ENCODE results near the gene GSPT1.

The GSPT1 gene

GRCh38 chr16:11857161-11857560, 58.6 kb downstream of the GSPT1 start (continued):
- TF ChIP-seq POU6F1 (CRISPR knock-in tag; IDR thresholded peaks at IDR 0.05; ENCODE audit: borderline replicate concordance, low read depth) (no peak), ZFP30 (CRISPR knock-in tag; IDR thresholded peaks at IDR 0.05) (no peak), ZNF70 (CRISPR knock-in tag; IDR thresholded peaks at IDR 0.05) (no peak), ZNF8 (CRISPR knock-in tag; IDR thresholded peaks at IDR 0.05) (no peak), ZNF565 (CRISPR knock-in tag; conservative IDR thresholded peaks at IDR 0.05; ENCODE audit: low read depth) (no peak)

- ATAC-seq: no peak; the same call in 1 of the 3 replicates
These were observed 63.5 kb downstream of the GSPT1 start for GRCh38 chr16:11852092-11852809.

GRCh38 chr16:11851294-11852091, 64.3 kb downstream of the GSPT1 start, which contains the start of gene RSL1D1:
TSS of gene RSL1D1 (minus strand) at chr16:11851542. CDS start at chr16:11851512, 30 bp downstream.
- ATAC-seq: peak; percentile 88
- TF ChIP-seq ARNTL (CRISPR knock-in tag; IDR thresholded peaks at IDR 0.05; ENCODE audit: borderline replicate concordance, low read depth) (no peak), CSRNP3 (CRISPR knock-in tag; IDR thresholded peaks at IDR 0.05) (no peak), PPARA (CRISPR knock-in tag; IDR thresholded peaks at IDR 0.05; ENCODE audit: borderline replicate concordance) (no peak), CSDC2 (CRISPR knock-in tag; IDR thresholded peaks at IDR 0.05) (no peak), ZNF565 (CRISPR knock-in tag; conservative IDR thresholded peaks at IDR 0.05; ENCODE audit: low read depth) (no peak), ZC3H10 (CRISPR knock-in tag; IDR thresholded peaks at IDR 0.05) (no peak), ZFP3 (CRISPR knock-in tag; IDR thresholded peaks at IDR 0.05) (no peak), TCF4 (CRISPR knock-in tag; IDR thresholded peaks at IDR 0.05; ENCODE audit: borderline replicate concordance) (no peak), TOX (CRISPR knock-in tag; IDR thresholded peaks at IDR 0.05; ENCODE audit: borderline replicate concordance) (no peak), POU6F1 (CRISPR knock-in tag; IDR thresholded peaks at IDR 0.05; ENCODE audit: borderline replicate concordance, low read depth) (no peak), OSR1 (CRISPR knock-in tag; IDR thresholded peaks at IDR 0.05) (no peak), CREB5 (CRISPR knock-in tag; IDR thresholded peaks at IDR 0.05; ENCODE audit: low read depth) (no peak), GLIS3 (CRISPR knock-in tag; IDR thresholded peaks at IDR 0.05) (no peak), ZNF70 (CRISPR knock-in tag; IDR thresholded peaks at IDR 0.05) (no peak), ISL1 (CRISPR knock-in tag; IDR thresholded peaks at IDR 0.05) (no peak), ZNF8 (CRISPR knock-in tag; IDR thresholded peaks at IDR 0.05) (no peak)

More at GRCh38 chr16:11852092-11852809, 63.5 kb downstream of the GSPT1 start:
- no peak for TF ChIP-seq ARNTL (CRISPR knock-in tag; IDR thresholded peaks at IDR 0.05; ENCODE audit: borderline replicate concordance, low read depth)
- TF ChIP-seq GLIS3 (CRISPR knock-in tag; IDR thresholded peaks at IDR 0.05): no peak
- TF ChIP-seq TSHZ2 (CRISPR knock-in tag; IDR thresholded peaks at IDR 0.05): no peak
- no peak for TF ChIP-seq BACH2 (CRISPR knock-in tag; IDR thresholded peaks at IDR 0.05; ENCODE audit: borderline replicate concordance)
- TF ChIP-seq POU6F1 (CRISPR knock-in tag; IDR thresholded peaks at IDR 0.05; ENCODE audit: borderline replicate concordance, low read depth): no peak
- TF ChIP-seq ISL1 (CRISPR knock-in tag; IDR thresholded peaks at IDR 0.05): no peak
- no peak for TF ChIP-seq PPARA (CRISPR knock-in tag; IDR thresholded peaks at IDR 0.05; ENCODE audit: borderline replicate concordance)
- TF ChIP-seq ZNF8 (CRISPR knock-in tag; IDR thresholded peaks at IDR 0.05): no peak
- TF ChIP-seq RARB (CRISPR knock-in tag; IDR thresholded peaks at IDR 0.05): no peak
